Chondrocyte (in vitro differentiated cells): ENCODE data around the gene CDK5RAP3. TPM values are rescaled to one million over a fixed set of nuclear protein-coding genes. Genes with fewer than 3 reads are reported as not detected.

Source experiments
- DNase-seq: peaks from one replicate; pipeline ENCODE4 v3.0.0; 2021; ENCODE audit warnings: mixed read lengths, low spot score
- H3K27ac Mint-ChIP-seq: one replicate; pipeline ENCODE4 v1.8.0; 2021; ENCODE audit warnings: mild to moderate bottlenecking, moderate library complexity, mixed read lengths; ENCODE audit not compliant: unreplicated experiment
- H3K27me3 Mint-ChIP-seq: 2 replicates; pipeline ENCODE4 v1.8.0; 2021; ENCODE audit warnings: low read depth, mixed read lengths
- H3K36me3 Mint-ChIP-seq: 2 replicates; pipeline ENCODE4 v1.8.0; 2021; ENCODE audit warnings: low read depth, mixed read lengths
- H3K4me1 Mint-ChIP-seq: 2 replicates; pipeline ENCODE4 v1.8.0; 2021; ENCODE audit warnings: low read depth, mild to moderate bottlenecking, mixed read lengths
- H3K4me3 Mint-ChIP-seq: one replicate; pipeline ENCODE4 v1.8.0; 2021; ENCODE audit warnings: mild to moderate bottlenecking, moderate library complexity, mixed read lengths; ENCODE audit not compliant: unreplicated experiment
- H3K9me3 Mint-ChIP-seq: 2 replicates; pipeline ENCODE4 v1.8.0; 2021; ENCODE audit warnings: low read depth, mixed read lengths
- CTCF ChIP-seq: fragments of 200-600 bp; sonication (generic); IDR thresholded peaks from 2 replicates; pipeline ENCODE4 v1.5.0; 2021; ENCODE audit warnings: antibody characterized with exemption, mild to moderate bottlenecking, moderate library complexity
- total RNA-seq: library from RNA; stranded (reverse); gene quantifications from 3 replicates; pipeline ENCODE4 v1.2.1, GENCODE V29; 2021

The CDK5RAP3 gene
- total RNA-seq, 1 donor from 2014 or later: 99.2 TPM

- Mint-ChIP-seq H3K9me3 (no peaks in the 10 kb centered on the region), H3K4me3 (no peak overlapping the region), H3K36me3 (no peaks in the 10 kb centered on the region), H3K27me3 (no peaks in the 10 kb centered on the region), H3K27ac (no peak overlapping the region), H3K4me1 (peaks cover 17% of the 10 kb centered on the region)
- DNase-seq: no peak
- TF ChIP-seq CTCF: no peak
Measured at GRCh38 chr17:47946516-47946915, 24.4 kb upstream of the CDK5RAP3 start.

- DNase-seq: no peak
- Mint-ChIP-seq H3K9me3 (no peaks in the 10 kb centered on the region), H3K4me1 (peaks cover 15% of the 10 kb centered on the region), H3K27me3 (no peaks in the 10 kb centered on the region), H3K36me3 (no peaks in the 10 kb centered on the region), H3K4me3 (no peak overlapping the region), H3K27ac (peak overlapping the region; percentile 20)
- peak; percentile 89 for TF ChIP-seq CTCF
Measured at GRCh38 chr17:47946929-47947397, 23.9 kb upstream of the CDK5RAP3 start.

GRCh38 chr17:47948706-47949196, 22.2 kb upstream of the CDK5RAP3 start:
- H3K9me3 Mint-ChIP-seq: no peaks in the 10 kb centered on the region
- peaks cover 9% of the 10 kb centered on the region for H3K4me1 Mint-ChIP-seq
- TF ChIP-seq CTCF: no peak
- H3K27me3 Mint-ChIP-seq: no peaks in the 10 kb centered on the region
- H3K36me3 Mint-ChIP-seq: no peaks in the 10 kb centered on the region
- H3K27ac Mint-ChIP-seq: no peak overlapping the region
- no peak for DNase-seq
- H3K4me3 Mint-ChIP-seq: no peak overlapping the region

GRCh38 chr17:47949197-47949759, 21.6 kb upstream of the CDK5RAP3 start:
- peaks cover 9% of the 10 kb centered on the region for H3K4me1 Mint-ChIP-seq
- no peaks in the 10 kb centered on the region for H3K27me3 Mint-ChIP-seq
- peak; percentile 97 for TF ChIP-seq CTCF
- no peak for DNase-seq
- peak overlapping the region; percentile 41 for H3K27ac Mint-ChIP-seq
- no peaks in the 10 kb centered on the region for H3K36me3 Mint-ChIP-seq
- H3K4me3 Mint-ChIP-seq: peak overlapping the region; percentile 59
- H3K9me3 Mint-ChIP-seq: no peaks in the 10 kb centered on the region

GRCh38 chr17:47949946-47950345, 21.0 kb upstream of the CDK5RAP3 start:
- peaks cover 9% of the 10 kb centered on the region for H3K4me1 Mint-ChIP-seq
- H3K27ac Mint-ChIP-seq: no peak overlapping the region
- no peaks in the 10 kb centered on the region for H3K36me3 Mint-ChIP-seq
- no peaks in the 10 kb centered on the region for H3K9me3 Mint-ChIP-seq
- no peaks in the 10 kb centered on the region for H3K27me3 Mint-ChIP-seq
- no peak for TF ChIP-seq CTCF
- H3K4me3 Mint-ChIP-seq: no peak overlapping the region
- DNase-seq: no peak
